Measurements from ENCODE around the gene DOHH. TPM values are rescaled to one million over a fixed set of nuclear protein-coding genes. Genes with fewer than 3 reads are reported as not detected.

DOHH gene
- total and polyA plus RNA-seq, 9 of the 15 experiments (the other 6 are each of a cell fraction or from before 2014, with no cell fraction given): 0.14 to 47.2 (median 5.1) TPM

DNA sequence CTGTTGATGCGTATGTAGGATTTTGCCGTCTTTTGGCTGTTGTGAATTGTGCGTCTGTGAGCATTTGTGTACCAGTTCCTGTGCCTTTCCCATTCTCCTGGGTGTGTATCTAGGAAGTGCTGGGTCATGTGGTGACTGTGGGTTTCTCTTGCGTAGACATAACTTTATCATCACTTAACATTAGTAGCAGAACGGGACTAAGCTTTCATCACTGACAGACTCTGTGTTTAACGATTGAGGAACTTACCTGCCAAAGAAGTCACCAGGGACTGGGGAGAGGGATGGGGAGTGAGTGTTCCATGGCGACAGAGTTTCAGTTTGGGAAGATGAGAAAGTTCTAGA lies 20.6 kb upstream of the DOHH start:
- FAIRE-seq: no peak
- H3K27ac ChIP-seq (ENCODE audit: extremely low read depth, low read depth, low read length): peak overlapping the region; percentile 86
- 8% methylated on average over 7 of the region's 7 CpGs for WGBS (ENCODE audit: insufficient coverage, low coverage, missing lambda C conversion rate)
- intact Hi-C loops (cut with micrococcal nuclease) (no loop called here), in situ Hi-C loops (cut with MboI) (no loop called here)
- H3K9ac ChIP-seq (ENCODE audit: insufficient read depth in 1 of 2, low read depth in 2 of 2, low read length in 2 of 2): peak overlapping the region; percentile 49 to 88
- H3K36me3 ChIP-seq (ENCODE audit: control insufficient read depth, insufficient read depth, low read length): peaks cover 48% of the 10 kb centered on the region; the same call in 1 of the 3 replicates
- H4K20me1 ChIP-seq (replicated peaks; ENCODE audit: control insufficient read depth, insufficient read depth, low read length): peaks cover 12% of the 10 kb centered on the region
- CTCF ChIA-PET (ENCODE audit: low intra/inter-chr PET ratio): interaction anchor here (0.6 kb wide), 1 partner anchor 48 kb away, joined by 3 read pairs; no protein-coding TSS in a partner anchor
- H3K4me1 ChIP-seq (replicated peaks in 1 of 2; ENCODE audit: control insufficient read depth in 2 of 2, insufficient read depth in 2 of 2, low read length in 2 of 2): peaks cover 19 to 80% of the 10 kb centered on the region in 2 experiments
- H3K4me2 ChIP-seq (ENCODE audit: insufficient read depth, low read length): peak overlapping the region; percentile 78
- peaks cover 4% of the 10 kb centered on the region for H3K9me1 ChIP-seq (ENCODE audit: control insufficient read depth, insufficient read depth, low read length)
- H3K79me2 ChIP-seq (ENCODE audit: control insufficient read depth, insufficient read depth, low read length): peaks cover 60% of the 10 kb centered on the region
- H3K9me3 ChIP-seq (replicated peaks; ENCODE audit: control insufficient read depth, insufficient read depth, low read depth, low read length): no peaks in the 10 kb centered on the region
- ATAC-seq: peak; percentile 56
- no TSS peak for BruUV-seq (replicated peaks)
- H3K27me3 ChIP-seq (ENCODE audit: control insufficient read depth in 2 of 2, insufficient read depth in 2 of 2, low read length in 2 of 2): no peaks in the 10 kb centered on the region
- peak overlapping the region; percentile 53 for H2AFZ ChIP-seq (ENCODE audit: low read depth, low read length)
- no peak overlapping the region for H3K4me3 ChIP-seq
- POLR2A ChIA-PET: interaction anchor here (0.6 to 1.9 kb wide), 13 partner anchors 9 to 221 kb away, joined by 3 to 15 read pairs (median 4); partner anchors contain the start of gene TEKTIP1
- DNase-seq (ENCODE audit: extremely low read depth in 1 of 4, low spot score in 3 of 4): peak in 2 of 4 experiments; percentile 67 to 75
- TF ChIP-seq DPF2 (IDR thresholded peaks at IDR 0.05) (0 out of 2 replicates have a peak, but pooled peaks have one; percentile 79), ZEB2 (IDR thresholded peaks at IDR 0.05) (no peak; the same call in 1 of the 2 replicates), ZBTB1 (CRISPR knock-in tag; IDR thresholded peaks at IDR 0.05; ENCODE audit: borderline replicate concordance, low read depth) (no peak), CBX5 (IDR thresholded peaks at IDR 0.05; ENCODE audit: borderline replicate concordance, low read depth) (no peak), SREBF2 (CRISPR knock-in tag; IDR thresholded peaks at IDR 0.05) (no peak), ZNF584 (CRISPR knock-in tag; IDR thresholded peaks at IDR 0.05; ENCODE audit: low read depth) (no peak; the same call in 1 of the 2 replicates), ETV5 (CRISPR knock-in tag; IDR thresholded peaks at IDR 0.05; ENCODE audit: low read depth) (no peak), XRCC3 (IDR thresholded peaks at IDR 0.05) (no peak), ZNF224 (CRISPR knock-in tag; IDR thresholded peaks at IDR 0.05) (no peak), ARNT (IDR thresholded peaks at IDR 0.05) (peak in 1 of 2 experiments; percentile 46; a peak in 1 of 4 replicates), ZBTB8A (IDR thresholded peaks at IDR 0.05; ENCODE audit: partially characterized antibody) (no peak), ZNF146 (CRISPR knock-in tag; IDR thresholded peaks at IDR 0.05; ENCODE audit: unreplicated experiment) (no peak)
- TF ChIP-seq, protein P1, sequence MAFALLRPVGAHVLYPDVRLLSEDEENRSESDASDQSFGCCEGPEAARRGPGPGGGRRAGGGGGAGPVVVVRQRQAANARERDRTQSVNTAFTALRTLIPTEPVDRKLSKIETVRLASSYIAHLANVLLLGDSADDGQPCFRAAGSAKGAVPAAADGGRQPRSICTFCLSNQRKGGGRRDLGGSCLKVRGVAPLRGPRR (CRISPR knock-in tag; IDR thresholded peaks at IDR 0.05): no peak
- TF ChIP-seq, protein P2, sequence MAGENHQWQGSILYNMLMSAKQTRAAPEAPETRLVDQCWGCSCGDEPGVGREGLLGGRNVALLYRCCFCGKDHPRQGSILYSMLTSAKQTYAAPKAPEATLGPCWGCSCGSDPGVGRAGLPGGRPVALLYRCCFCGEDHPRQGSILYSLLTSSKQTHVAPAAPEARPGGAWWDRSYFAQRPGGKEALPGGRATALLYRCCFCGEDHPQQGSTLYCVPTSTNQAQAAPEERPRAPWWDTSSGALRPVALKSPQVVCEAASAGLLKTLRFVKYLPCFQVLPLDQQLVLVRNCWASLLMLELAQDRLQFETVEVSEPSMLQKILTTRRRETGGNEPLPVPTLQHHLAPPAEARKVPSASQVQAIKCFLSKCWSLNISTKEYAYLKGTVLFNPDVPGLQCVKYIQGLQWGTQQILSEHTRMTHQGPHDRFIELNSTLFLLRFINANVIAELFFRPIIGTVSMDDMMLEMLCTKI (IDR thresholded peaks at IDR 0.05; ENCODE audit: partially characterized antibody): no peak
- TF ChIP-seq, protein P3, sequence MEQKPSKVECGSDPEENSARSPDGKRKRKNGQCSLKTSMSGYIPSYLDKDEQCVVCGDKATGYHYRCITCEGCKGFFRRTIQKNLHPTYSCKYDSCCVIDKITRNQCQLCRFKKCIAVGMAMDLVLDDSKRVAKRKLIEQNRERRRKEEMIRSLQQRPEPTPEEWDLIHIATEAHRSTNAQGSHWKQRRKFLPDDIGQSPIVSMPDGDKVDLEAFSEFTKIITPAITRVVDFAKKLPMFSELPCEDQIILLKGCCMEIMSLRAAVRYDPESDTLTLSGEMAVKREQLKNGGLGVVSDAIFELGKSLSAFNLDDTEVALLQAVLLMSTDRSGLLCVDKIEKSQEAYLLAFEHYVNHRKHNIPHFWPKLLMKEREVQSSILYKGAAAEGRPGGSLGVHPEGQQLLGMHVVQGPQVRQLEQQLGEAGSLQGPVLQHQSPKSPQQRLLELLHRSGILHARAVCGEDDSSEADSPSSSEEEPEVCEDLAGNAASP (IDR thresholded peaks at IDR 0.05): no peak
- TF ChIP-seq, protein P4, sequence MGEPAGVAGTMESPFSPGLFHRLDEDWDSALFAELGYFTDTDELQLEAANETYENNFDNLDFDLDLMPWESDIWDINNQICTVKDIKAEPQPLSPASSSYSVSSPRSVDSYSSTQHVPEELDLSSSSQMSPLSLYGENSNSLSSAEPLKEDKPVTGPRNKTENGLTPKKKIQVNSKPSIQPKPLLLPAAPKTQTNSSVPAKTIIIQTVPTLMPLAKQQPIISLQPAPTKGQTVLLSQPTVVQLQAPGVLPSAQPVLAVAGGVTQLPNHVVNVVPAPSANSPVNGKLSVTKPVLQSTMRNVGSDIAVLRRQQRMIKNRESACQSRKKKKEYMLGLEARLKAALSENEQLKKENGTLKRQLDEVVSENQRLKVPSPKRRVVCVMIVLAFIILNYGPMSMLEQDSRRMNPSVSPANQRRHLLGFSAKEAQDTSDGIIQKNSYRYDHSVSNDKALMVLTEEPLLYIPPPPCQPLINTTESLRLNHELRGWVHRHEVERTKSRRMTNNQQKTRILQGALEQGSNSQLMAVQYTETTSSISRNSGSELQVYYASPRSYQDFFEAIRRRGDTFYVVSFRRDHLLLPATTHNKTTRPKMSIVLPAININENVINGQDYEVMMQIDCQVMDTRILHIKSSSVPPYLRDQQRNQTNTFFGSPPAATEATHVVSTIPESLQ (CRISPR knock-in tag; IDR thresholded peaks at IDR 0.05): no peak
- TF ChIP-seq, protein P5, sequence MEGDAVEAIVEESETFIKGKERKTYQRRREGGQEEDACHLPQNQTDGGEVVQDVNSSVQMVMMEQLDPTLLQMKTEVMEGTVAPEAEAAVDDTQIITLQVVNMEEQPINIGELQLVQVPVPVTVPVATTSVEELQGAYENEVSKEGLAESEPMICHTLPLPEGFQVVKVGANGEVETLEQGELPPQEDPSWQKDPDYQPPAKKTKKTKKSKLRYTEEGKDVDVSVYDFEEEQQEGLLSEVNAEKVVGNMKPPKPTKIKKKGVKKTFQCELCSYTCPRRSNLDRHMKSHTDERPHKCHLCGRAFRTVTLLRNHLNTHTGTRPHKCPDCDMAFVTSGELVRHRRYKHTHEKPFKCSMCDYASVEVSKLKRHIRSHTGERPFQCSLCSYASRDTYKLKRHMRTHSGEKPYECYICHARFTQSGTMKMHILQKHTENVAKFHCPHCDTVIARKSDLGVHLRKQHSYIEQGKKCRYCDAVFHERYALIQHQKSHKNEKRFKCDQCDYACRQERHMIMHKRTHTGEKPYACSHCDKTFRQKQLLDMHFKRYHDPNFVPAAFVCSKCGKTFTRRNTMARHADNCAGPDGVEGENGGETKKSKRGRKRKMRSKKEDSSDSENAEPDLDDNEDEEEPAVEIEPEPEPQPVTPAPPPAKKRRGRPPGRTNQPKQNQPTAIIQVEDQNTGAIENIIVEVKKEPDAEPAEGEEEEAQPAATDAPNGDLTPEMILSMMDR (IDR thresholded peaks at IDR 0.05 in 2 of 3, conservative IDR thresholded peaks at IDR 0.05 in 1 of 3; ENCODE audit: insufficient read depth in 2 of 3, low read depth in 1 of 3, low read length in 3 of 3): no peak
